ENCODE data around the gene GLP2R.

Gene GLP2R

GRCh38 chr17:9926150-9926804 lies 100.6 kb downstream of the GLP2R start:
- DNase-seq = no peak

DNA sequence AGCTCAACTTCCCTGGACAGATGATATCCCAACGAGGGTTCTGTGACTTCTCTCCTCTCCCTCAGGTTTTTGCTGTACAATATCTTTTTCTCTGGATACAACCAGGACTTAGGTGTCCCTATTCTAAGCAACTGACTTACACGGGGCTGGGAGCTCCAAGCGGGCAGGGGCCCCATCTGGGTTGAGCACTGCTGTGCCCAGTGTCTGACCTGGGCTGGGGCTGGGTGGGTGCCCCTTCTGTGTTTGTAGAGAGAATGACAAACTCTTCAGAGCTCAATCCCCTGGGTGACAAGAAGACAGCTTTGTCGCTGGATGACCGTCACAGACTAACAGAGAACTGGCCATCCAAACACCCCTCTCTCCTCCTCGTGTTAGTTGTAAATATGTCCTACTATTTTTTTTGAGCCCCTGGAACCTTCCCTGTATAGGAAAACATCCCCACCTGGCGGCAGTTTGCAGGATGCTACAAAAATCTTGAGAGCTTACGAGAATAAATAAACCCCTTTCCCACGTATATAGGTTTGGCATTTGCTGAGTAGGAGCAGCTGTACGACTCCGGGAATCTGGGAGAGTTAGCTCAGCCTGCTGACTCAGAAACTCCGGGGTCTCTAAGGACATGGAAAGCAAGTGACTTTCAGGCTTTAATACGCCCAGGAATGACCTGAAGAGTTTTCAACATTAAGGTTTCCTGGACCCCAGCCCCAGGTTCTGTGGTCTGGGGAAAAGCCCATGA lies 103.0 kb downstream of the GLP2R start:
- no peak for DNase-seq

GRCh38 chr17:9929871-9930270 lies 104.1 kb downstream of the GLP2R start:
- no peak for DNase-seq

DNA sequence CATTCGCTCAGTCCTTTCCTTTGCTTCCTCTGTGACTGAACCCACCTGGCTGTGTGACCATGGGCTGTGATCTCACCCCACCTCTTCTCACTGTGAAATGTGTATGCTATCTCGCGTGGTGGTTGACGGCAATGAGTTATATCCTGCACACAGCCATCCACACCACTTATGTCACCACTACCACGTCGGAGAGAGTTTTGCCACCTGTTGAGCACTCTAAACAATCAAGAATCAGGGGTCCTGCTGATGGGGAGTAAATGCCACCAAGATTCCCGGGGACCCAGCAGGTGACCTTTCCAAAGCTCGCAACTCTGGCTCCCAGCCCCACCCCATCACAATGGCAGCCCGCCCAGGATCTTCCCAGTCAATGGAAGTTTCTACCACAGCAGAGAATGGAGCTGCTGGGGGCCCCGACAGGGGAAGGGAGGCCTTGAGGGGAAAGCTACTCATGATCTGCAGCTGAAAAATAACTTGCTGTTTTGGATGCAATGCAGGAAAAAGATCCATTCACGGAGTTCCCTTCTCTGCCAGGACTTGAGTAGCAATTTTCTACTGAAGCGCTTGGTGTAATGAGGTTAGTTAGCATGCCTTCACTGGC lies 105.5 kb downstream of the GLP2R start:
- DNase-seq = no peak

GRCh38 chr17:9932491-9932890 lies 106.8 kb downstream of the GLP2R start:
- no peak for DNase-seq

- no peak for DNase-seq
Measured at GRCh38 chr17:9934331-9934730, 108.6 kb downstream of the GLP2R start.

- no peak for DNase-seq
Measured at GRCh38 chr17:9935408-9935807, 109.7 kb downstream of the GLP2R start.

DNA sequence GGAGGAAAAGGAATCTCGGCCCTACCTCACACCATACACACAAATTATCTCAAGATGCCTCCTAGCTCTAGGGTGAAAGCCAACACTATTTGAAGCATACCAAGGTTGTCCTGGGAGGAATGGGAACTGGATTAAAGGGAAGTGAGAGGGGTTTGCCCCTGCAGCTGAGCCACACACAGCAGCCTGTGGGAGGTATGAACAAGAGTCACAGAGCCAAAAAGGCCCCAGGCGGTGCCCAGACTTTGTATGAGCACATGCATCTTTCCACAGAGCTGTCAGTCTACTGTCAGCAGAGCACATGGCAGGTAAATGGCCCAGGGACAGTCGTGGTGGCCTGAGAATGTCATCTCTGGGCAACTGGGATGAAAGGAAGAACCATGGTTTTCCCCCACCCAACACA lies 110.4 kb downstream of the GLP2R start:
- DNase-seq = no peak

- no peak for DNase-seq
Measured at GRCh38 chr17:9937241-9937761, 111.6 kb downstream of the GLP2R start.

DNA sequence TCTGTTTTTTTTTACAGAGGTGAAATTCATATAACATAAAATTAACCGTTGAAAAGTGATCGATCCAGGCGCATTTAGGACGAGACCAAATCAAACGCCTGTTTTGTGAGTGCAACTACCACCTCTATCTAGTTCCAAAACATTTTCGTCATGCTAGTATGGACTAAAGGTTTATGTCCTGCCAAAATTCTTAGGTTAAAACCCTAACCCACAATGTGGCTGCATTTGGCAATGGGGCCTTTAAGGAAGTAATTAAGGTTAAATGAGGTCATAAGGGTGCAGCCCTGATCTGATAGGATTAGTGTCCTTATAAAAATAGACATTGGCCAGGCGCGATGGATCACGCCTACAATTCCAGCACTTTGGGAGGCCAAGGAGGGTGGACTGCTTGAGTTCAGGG lies 112.2 kb downstream of the GLP2R start:
- DNase-seq = no peak

GRCh38 chr17:9938764-9939163 lies 113.0 kb downstream of the GLP2R start:
- no peak for DNase-seq

DNA sequence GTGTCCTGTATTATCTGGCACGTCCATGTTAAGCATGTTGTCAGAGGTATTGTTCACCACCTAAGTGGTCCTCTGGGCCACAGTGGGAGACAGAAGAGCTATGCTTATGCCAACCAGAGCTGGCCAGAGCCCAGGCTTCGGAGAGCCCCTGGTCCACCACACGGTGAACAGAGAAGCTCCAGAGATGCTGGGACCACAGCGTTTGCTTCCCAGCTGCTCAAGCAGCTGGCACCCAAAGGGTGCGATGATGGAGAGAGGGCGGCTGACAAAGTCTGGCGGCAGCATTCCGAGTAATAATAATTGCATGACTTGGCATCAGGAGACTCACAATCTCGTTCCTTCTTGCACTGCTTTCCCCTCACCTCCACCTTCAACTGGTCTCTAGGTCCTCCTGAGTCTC lies 115.1 kb downstream of the GLP2R start:
- DNase-seq = no peak

DNA sequence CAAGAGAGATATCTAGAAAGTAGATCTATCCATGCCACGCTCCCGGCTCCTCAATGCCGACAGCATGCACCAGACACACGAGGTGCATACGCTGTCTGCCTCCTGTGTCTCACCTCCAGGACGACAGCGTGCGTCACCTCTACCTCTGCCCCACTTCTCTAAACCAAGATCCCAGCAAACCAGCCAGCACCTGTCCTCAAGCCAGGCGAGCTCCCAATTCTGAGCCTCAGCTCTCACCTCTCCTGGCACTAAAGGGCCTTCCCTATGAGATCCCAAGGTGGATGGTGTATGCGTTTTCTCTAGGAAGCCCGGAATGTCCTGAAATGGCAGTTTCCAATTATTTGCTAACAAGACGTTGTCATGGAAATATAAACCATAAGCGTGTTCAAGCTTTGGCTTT lies 115.6 kb downstream of the GLP2R start:
- no peak for DNase-seq

Data from T-helper 9 cell (primary cell).